D721Med (cell line): ENCODE measurements around the gene GALNT12.

Experiments used
- DNase-seq: peaks from one replicate; pipeline ENCODE4 v3.0.0; 2011; ENCODE audit warnings: low spot score; ENCODE audit not compliant: insufficient read length
- FAIRE-seq: peaks from 2 replicates; lab custom pipeline; 2011; peaks lifted over from hg19 to GRCh38; lab: Jason Lieb, UNC
- TF ChIP-seq, protein P1 (sequence below): IDR thresholded peaks from 2 replicates; pipeline ENCODE4 v1.5.1; 2012; ENCODE audit warnings: mild to moderate bottlenecking, control low read depth; ENCODE audit not compliant: insufficient read depth; ENCODE audit errors: missing control alignments

Gene GALNT12

DNA sequence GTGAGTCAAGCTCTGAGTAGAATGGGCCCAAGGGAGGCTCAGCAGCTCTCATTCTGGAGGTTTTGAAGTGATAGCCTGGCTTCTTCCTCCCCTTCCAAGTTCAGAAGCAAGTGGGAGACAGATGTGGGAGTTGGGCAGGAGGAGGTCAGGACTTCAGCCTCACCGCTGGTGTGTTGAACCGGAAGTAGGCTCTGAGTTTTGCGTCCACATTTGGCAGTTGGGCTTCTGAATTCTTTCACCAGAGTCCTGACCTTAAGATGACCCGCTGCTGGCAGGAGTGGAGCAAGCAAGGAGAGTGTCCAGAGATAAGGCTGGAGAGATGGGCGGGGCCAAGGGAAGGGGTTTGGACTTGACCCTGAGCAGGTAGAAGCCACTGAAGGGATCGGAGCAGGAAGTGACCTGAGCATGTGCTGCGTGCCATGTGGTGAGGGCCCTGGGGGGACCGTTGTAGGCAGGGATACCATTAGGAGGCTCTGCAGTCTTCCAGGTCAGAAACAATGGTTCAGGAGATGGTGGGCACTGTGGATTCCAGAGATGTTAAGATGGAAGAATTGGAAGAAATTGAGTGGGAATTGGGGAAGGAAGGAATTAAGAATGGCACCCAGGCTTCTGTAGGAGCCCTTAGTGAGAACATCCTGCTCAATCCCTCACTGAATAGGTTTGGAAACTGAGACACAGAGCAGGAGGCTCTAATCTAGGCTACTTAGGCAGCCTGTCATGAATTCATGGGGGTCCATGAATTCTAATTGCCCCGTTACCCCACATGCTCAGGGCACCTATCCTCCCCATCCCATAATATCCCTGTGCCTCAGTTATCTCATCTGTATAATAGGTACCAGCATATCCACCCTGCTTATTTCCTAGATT, 25.9 kb downstream of the GALNT12 start:
- DNase-seq (no peak), FAIRE-seq (no peak)
- TF ChIP-seq, protein P1, sequence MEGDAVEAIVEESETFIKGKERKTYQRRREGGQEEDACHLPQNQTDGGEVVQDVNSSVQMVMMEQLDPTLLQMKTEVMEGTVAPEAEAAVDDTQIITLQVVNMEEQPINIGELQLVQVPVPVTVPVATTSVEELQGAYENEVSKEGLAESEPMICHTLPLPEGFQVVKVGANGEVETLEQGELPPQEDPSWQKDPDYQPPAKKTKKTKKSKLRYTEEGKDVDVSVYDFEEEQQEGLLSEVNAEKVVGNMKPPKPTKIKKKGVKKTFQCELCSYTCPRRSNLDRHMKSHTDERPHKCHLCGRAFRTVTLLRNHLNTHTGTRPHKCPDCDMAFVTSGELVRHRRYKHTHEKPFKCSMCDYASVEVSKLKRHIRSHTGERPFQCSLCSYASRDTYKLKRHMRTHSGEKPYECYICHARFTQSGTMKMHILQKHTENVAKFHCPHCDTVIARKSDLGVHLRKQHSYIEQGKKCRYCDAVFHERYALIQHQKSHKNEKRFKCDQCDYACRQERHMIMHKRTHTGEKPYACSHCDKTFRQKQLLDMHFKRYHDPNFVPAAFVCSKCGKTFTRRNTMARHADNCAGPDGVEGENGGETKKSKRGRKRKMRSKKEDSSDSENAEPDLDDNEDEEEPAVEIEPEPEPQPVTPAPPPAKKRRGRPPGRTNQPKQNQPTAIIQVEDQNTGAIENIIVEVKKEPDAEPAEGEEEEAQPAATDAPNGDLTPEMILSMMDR: no peak

DNA sequence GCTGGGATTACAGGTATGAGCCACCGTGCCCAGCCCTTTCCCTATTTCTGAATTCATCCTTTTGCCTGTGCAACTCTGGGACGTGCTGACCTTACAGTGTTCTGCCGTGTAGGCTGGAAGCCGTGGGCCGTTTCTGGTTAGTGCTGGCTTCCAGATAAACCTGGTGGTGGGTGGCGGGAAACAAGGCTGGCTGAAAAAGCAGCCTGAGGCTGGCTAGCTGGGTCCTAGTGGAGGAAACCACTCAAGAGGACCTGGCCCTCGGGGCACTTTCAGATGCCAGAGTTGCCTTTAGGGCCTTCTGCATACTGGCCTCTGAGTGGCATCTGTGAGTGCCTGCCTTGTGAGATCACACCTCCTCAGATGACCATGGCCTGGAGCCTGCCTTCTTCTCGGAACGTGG, 26.9 kb downstream of the GALNT12 start:
- no peak for FAIRE-seq
- TF ChIP-seq, protein P1: no peak
- DNase-seq: no peak

DNA sequence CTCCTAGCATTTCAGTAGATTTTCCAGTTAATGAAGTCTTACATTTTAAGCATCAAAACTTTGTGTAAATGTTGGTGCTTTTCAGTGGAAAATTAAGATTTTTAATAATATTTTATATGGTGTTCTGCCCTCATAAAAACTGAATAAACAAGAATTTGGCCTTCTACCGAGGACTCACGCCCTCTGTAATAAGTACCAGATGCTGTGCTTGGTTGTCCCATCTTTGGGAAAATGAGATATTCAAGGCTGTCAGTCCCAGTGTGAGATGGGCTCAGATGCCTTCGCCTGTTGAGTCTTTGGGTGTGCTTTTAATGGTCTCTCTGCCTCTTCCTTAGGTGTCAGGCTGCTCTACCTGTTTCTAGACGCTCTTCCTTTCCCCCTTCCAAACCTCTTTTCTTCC, 28.7 kb downstream of the GALNT12 start:
- TF ChIP-seq, protein P1: no peak
- DNase-seq: no peak
- no peak for FAIRE-seq

DNA sequence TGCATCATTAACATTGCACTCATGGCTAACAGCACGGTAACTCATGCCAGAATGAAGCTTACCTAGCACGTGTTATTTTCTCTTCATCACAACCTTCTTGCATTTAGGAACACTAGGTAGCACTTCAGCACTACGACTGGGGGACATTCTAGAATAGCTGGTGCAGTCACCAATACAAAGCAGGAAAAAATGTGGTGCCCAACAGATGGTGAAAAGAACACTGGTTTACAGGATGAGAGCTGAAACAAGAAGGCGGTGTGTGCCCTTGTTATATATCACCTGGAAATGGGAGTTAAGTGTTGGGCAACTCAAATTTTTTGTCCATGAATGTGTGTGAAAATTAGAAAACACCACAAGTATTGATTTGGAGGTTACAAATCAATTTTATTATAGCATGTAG, 30.0 kb downstream of the GALNT12 start:
- DNase-seq: no peak
- TF ChIP-seq, protein P1: no peak
- FAIRE-seq: no peak

DNA sequence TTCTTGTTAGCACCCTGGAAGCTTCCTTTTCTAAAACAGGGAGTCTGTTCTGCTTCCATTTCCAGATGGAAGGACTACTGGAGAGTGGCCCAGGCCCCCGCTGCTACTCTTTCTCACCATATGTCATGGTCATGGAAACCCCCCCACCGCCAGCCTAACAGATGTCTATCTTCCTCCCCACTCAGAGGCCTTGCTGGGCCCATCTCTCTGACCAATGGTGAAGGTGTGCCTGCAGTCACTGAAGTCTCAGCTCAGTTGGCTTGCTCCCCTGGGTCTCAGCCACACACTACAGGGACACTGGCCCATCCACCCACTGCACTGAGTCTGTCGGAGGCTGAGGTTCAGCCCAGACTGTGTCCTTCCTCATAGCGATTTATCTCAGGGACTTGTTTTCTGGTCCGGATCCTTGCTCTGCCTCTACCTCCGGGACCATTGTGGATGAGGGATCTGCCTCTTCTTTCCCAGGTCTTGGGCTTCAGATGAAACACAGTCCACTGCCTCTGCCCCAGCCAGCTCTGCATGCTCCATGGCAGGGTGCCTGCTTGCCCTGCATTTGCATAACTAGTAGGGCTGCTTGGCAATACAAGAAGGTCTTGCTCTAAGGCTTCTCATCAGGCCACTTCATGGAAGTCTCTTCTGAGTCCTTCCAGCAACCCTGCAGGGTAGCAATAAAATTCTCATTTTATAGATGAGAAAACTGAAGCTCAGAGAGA, 30.8 kb downstream of the GALNT12 start:
- no peak for FAIRE-seq
- TF ChIP-seq, protein P1: no peak
- no peak for DNase-seq

DNA sequence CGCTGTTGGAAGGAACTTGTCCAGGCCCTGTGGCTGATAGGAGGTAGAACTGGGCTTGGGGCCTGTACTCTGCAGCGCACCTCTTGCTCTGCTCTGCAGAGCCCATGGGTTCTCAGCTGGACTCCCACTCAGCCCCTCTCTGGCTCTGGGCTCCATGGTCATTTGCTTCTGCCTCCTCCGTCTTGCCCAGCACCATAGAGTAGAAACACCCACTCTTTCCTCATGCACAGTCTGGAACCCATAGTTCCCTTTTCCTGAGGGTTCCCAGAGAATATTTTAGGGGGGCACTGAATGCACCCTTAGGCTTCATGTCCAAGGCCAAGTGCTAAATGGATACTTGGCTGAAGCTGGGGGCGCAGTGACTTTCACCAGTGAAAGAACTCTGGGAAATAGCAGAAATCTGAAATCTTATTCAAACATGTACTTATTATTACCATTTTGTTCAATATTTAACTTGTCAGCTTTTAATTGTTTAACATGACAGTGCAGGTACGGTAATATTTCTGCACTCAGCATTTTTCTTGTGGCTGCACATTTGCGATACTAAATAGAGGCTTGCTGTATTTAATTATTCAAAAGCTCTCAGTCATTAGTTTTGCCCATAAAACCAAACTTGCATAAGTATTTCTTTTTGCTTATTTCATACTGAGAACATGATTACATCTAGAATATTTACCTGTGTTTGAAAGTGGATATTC, 31.5 kb downstream of the GALNT12 start:
- no peak for DNase-seq
- TF ChIP-seq, protein P1: no peak
- FAIRE-seq: no peak
